Esophagus muscularis mucosa (tissue), 4 donors: Measurements from ENCODE around the gene ASPSCR1.

Experiments
- CTCF ChIP-seq, 3 experiments: fragments of 200-600 bp in 2 of 3; fragments of 450-650 bp in 1 of 3; sonication (generic) in 2 of 3; IDR thresholded peaks; one replicate each; pipeline ENCODE4 v1.5.1; 2017 to 2019; ENCODE audit warnings: antibody characterized with exemption in 3 of 3, mild to moderate bottlenecking in 2 of 3, moderate library complexity in 1 of 3
- EP300 ChIP-seq: sonication (generic); formaldehyde crosslinking; IDR thresholded peaks from one replicate; pipeline ENCODE4 v1.6.1; 2017; ENCODE audit warnings: antibody characterized with exemption
- POLR2A ChIP-seq: fragments of 450-650 bp; IDR thresholded peaks from one replicate; pipeline ENCODE4 v1.6.1; 2017; ENCODE audit warnings: antibody characterized with exemption, moderate library complexity, mild to moderate bottlenecking, low read depth

DNA sequence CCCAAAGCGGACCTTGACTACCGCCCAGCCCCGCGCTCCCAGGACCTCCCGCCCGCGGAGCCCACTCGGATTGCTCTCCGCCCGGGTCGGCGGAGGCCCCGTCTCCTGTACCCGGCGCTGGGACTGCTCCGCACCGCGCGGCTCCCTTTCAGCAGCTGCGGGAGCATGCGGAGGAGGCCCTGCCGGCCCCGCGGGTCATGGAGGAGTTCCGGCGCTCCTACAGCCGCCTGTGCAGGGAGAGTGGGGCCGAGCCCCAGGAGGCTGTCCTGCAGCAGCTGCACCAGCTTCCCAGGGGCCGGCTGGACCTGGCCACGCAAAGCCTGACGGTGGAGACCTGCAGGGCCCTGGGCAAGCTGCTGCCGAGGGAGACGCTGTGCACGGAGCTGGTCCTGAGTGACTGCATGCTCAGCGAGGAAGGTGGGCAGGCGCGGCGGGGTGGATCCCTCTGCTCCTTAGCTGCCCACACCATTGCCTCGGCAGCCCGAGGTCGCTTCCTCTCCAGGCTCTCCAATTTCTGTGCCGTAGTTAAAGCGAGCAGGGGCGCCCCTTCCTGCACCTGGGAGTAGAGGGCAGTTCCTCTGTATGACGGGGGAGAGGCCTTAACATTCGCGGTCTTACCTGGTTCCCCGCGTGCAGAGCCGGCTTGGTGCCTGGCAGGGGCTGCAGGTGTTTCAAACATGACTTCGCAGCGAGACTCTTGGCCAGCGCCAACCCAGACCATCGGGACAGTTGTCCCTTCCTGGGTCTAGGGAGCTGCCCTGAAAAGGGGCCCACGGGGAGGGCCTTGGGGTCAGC, 46.2 kb downstream of the ASPSCR1 start:
- no peak for TF ChIP-seq CTCF (IDR thresholded peaks at IDR 0.05)
- no peak for TF ChIP-seq POLR2A
- TF ChIP-seq EP300: no peak
